CD4-positive, alpha-beta T cell treated with Interleukin-15 for 1 hour (primary cell): ENCODE measurements around the gene P2RY8.

Source experiments
- DNase-seq: peaks from one replicate; pipeline ENCODE4 v3.0.0-alpha.2; 2020

The P2RY8 gene

GRCh38 chrX:1462596-1463251 is 74.3 kb downstream of the P2RY8 start:
- peak; percentile 87 for DNase-seq

GRCh38 chrX:1462110-1462509 is 74.9 kb downstream of the P2RY8 start:
- DNase-seq, result no peak

GRCh38 chrX:1455948-1456280 is 81.1 kb downstream of the P2RY8 start:
- DNase-seq, result peak; percentile 4

GRCh38 chrX:1453951-1454785 is 82.8 kb downstream of the P2RY8 start:
- DNase-seq, result peak; percentile 87

- peak; percentile 83 for DNase-seq
Observed at GRCh38 chrX:1453395-1453783, 83.6 kb downstream of the P2RY8 start.

- peak; percentile 98 for DNase-seq
Observed at GRCh38 chrX:1452516-1453394, 84.2 kb downstream of the P2RY8 start, which contains the start of gene ASMTL. ASMTL (minus strand) TSS chrX:1452909; CDS start chrX:1452840, 69 bp downstream.

GRCh38 chrX:1451661-1452515 is 85.1 kb downstream of the P2RY8 start:
- peak; percentile 17 for DNase-seq

- DNase-seq, result peak; percentile 13
Observed at GRCh38 chrX:1451251-1451660, 85.7 kb downstream of the P2RY8 start.

GRCh38 chrX:1450361-1451161 is 86.4 kb downstream of the P2RY8 start:
- peak; percentile 4 for DNase-seq

- no peak for DNase-seq
Observed at GRCh38 chrX:1449823-1450149, 87.2 kb downstream of the P2RY8 start.

- DNase-seq, result peak; percentile 16
Observed at GRCh38 chrX:1449036-1449822, 87.8 kb downstream of the P2RY8 start.

GRCh38 chrX:1448573-1449001 is 88.4 kb downstream of the P2RY8 start:
- peak; percentile 4 for DNase-seq

- DNase-seq, result peak; percentile 10
Observed at GRCh38 chrX:1447969-1448572, 88.9 kb downstream of the P2RY8 start.

- DNase-seq, result peak; percentile 16
Observed at GRCh38 chrX:1446984-1447968, 89.7 kb downstream of the P2RY8 start.

- peak; percentile 13 for DNase-seq
Observed at GRCh38 chrX:1444561-1445500, 92.2 kb downstream of the P2RY8 start.

GRCh38 chrX:1443496-1444075 is 93.4 kb downstream of the P2RY8 start:
- DNase-seq, result peak; percentile 10

- DNase-seq, result no peak
Observed at GRCh38 chrX:1442724-1443367, 94.1 kb downstream of the P2RY8 start.
